Lower leg skin (tissue), 4 donors: Measurements from ENCODE around the gene PRR20D. TPM values are rescaled to one million over a fixed set of nuclear protein-coding genes. Genes with fewer than 3 reads are reported as not detected.
"Not testable (repeated sequence)": the region's sequence is repeated elsewhere in the genome, so short reads cannot be mapped to it uniquely, and the experiment has no call there.

Experiments used
- DNase-seq, 2 donors: peaks; one replicate each; pipeline ENCODE4 v3.0.0-alpha.2; 2019; ENCODE audit warnings: low spot score in 2 of 2
- H3K4me3 ChIP-seq: fragments of 200-600 bp; sonication (generic); 2 replicates; pipeline ENCODE4 v1.5.1; 2017; ENCODE audit warnings: mild to moderate bottlenecking, low read depth; ENCODE audit not compliant: poor library complexity, severe bottlenecking
- POLR2A ChIP-seq, 2 donors: fragments of 450-650 bp; IDR thresholded peaks; one replicate each; pipeline ENCODE4 v1.6.1; 2016 to 2017; ENCODE audit warnings: antibody characterized with exemption in 2 of 2, mild to moderate bottlenecking in 1 of 2, moderate library complexity in 1 of 2
- WGBS, 2 donors: methylation state at CpG; one replicate each; pipeline ENCODE4 v1.1.5; 2018; 5-methylcytosine and 5-hydroxymethylcytosine counted together
- intact Hi-C: fragments of 100-400 bp; cut with DNase I; formaldehyde crosslinking; loops from one replicate; pipeline ENCODE4 v1.15.0; 2023; ENCODE audit warnings: low total_unique reads
- total RNA-seq, 4 donors: library from RNA; depleted of rRNA; stranded (reverse); fragments of >200 nt; gene quantifications; one replicate each; pipeline ENCODE4 v1.1.0, GENCODE V29; 2016
- TF ChIP-seq, protein P1 (sequence below), 3 donors: fragments of 450-650 bp; IDR thresholded peaks; one replicate each; pipeline ENCODE4 v1.5.1; 2016; ENCODE audit warnings: antibody characterized with exemption in 3 of 3, mild to moderate bottlenecking in 3 of 3, moderate library complexity in 2 of 3

The PRR20D gene
- total RNA-seq, 4 donors from 2014 or later, result not detected

DNA sequence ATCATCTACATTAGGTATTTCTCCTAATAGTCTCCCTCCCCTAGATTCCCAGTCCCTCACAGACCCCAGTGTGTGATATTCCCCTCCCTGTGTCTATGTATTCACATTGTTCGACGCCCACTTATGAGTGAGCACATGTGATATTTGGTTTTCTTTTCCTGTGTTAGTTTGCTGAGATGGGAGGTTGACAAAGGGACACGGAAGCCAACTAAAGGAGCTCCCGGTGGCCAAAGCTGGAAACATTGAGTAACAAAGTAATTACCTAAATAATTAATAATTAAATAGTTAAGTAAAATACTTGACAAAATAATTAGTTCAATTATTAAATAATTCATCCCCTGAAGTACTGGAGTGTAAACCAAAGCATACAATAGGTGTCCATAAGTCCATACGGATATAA is 21.4 kb upstream of the PRR20D start:
- no peak for TF ChIP-seq POLR2A (IDR thresholded peaks at IDR 0.05)
- TF ChIP-seq, protein P1, sequence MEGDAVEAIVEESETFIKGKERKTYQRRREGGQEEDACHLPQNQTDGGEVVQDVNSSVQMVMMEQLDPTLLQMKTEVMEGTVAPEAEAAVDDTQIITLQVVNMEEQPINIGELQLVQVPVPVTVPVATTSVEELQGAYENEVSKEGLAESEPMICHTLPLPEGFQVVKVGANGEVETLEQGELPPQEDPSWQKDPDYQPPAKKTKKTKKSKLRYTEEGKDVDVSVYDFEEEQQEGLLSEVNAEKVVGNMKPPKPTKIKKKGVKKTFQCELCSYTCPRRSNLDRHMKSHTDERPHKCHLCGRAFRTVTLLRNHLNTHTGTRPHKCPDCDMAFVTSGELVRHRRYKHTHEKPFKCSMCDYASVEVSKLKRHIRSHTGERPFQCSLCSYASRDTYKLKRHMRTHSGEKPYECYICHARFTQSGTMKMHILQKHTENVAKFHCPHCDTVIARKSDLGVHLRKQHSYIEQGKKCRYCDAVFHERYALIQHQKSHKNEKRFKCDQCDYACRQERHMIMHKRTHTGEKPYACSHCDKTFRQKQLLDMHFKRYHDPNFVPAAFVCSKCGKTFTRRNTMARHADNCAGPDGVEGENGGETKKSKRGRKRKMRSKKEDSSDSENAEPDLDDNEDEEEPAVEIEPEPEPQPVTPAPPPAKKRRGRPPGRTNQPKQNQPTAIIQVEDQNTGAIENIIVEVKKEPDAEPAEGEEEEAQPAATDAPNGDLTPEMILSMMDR (IDR thresholded peaks at IDR 0.05), result no peak
- 90 to 95% methylated on average over 5 of the region's 5 CpGs for WGBS, 2 donors
- intact Hi-C loops, result no loop called here
- peak in 1 of 2 donors; percentile 58 for DNase-seq
- no peak overlapping the region for H3K4me3 ChIP-seq

DNA sequence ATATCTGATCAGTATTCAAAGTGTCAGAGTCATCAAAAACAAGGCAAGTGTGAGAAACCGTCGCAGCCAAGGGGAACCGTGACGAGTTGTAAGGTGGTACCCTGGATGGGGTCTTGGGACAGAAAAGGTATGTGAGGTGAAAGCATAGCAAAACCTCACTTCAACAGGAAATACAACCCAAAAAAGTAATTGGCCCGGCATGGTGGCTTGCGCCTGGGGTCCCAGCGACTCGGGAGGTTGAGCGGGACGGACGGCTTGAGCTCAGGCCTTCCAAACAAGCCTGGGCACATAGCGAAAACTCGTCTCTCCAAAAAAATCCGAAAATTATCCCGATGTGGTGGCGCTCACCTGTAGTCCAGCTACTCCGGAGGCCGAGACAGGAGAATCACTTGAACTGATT is 20.7 kb upstream of the PRR20D start:
- DNase-seq, intact Hi-C loops, H3K4me3 ChIP-seq: not testable (repeated sequence)
- 93 to 95% methylated on average over 4 to 11 of the region's 18 CpGs for WGBS, 2 donors

- 92% methylated on average over 12 to 14 of the region's 34 CpGs for WGBS, 2 donors
- H3K4me3 ChIP-seq, intact Hi-C loops, DNase-seq: not testable (repeated sequence)
Observed at GRCh38 chr13:57140235-57140968, 20.0 kb upstream of the PRR20D start, which contains the start of gene PRR20A. Gene PRR20A (plus strand): TSS chr13:57140918. CDS start chr13:57141305, 387 bp downstream.

- DNase-seq, H3K4me3 ChIP-seq, intact Hi-C loops: not testable (repeated sequence)
- no CpG with 5 or more reads among the region's 22 CpGs for WGBS, 2 donors
Observed at GRCh38 chr13:57147188-57147587, 13.2 kb upstream of the PRR20D start, which contains the start of gene PRR20B. Gene PRR20B (plus strand): TSS chr13:57147488. CDS start chr13:57147875, 387 bp downstream.

- intact Hi-C loops, DNase-seq, H3K4me3 ChIP-seq: not testable (repeated sequence)
- 94 to 96% methylated on average over 9 of the region's 14 CpGs for WGBS, 2 donors
Observed at GRCh38 chr13:57148106-57148505, 12.3 kb upstream of the PRR20D start.

- DNase-seq, intact Hi-C loops, H3K4me3 ChIP-seq: not testable (repeated sequence)
- no CpG with 5 or more reads among the region's 22 CpGs for WGBS, 2 donors
Observed at GRCh38 chr13:57153761-57154160, 6.7 kb upstream of the PRR20D start, which contains the start of gene PRR20C. Gene PRR20C (plus strand): TSS chr13:57154061. CDS start chr13:57154448, 387 bp downstream.

- intact Hi-C loops, H3K4me3 ChIP-seq, DNase-seq: not testable (repeated sequence)
- no CpG with 5 or more reads among the region's 22 CpGs for WGBS, 2 donors
Observed at GRCh38 chr13:57166897-57167296, 6.5 kb downstream of the PRR20D start, which contains the start of gene PRR20E. Gene PRR20E (plus strand): TSS chr13:57167197. CDS start chr13:57167584, 387 bp downstream.

DNA sequence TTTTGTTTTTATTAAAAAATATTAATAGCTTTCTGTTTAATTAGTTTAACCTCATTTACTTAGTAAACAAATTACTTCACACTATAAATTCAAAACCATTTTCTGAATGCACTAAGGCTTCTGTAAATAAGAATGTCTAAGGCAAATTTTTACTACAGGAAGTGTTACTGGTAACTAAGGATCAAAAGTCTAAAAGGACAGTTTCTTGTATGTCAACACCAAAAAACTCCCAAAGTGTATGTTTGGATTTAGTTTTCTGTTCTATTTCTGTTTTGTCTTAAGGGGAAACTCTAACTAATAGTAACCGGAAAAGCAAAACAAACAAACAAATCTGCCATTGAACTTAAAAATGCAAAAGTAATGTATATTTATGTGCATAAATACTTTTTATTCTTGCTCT is 31.2 kb downstream of the PRR20D start:
- TF ChIP-seq, protein P1 (IDR thresholded peaks at IDR 0.05), result no peak
- no peak for TF ChIP-seq POLR2A (IDR thresholded peaks at IDR 0.05)
- no peak for DNase-seq
- WGBS, 2 donors, result 72 to 80% methylated on average over 1 of the region's 1 CpG
- no peak overlapping the region for H3K4me3 ChIP-seq
- intact Hi-C loops, result no loop called here

DNA sequence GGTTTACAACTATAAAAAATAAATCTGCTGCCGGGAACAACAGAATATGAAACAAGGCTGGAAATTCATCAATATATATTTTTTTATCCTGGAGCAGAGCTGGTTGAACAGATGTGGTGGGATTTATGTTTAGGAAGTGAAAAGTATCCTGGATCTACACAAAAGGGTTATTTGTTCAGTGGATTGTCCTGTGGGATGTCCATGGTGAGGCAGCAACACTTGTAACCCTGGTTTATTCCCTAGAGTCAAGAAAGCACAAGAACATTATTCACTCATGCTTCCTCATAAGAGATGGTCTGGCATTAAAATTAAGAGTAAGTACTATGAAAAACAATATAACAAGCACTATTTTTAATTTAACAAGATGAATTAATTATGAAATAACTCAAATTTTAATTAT is 52.6 kb downstream of the PRR20D start:
- DNase-seq, result no peak
- no peak for TF ChIP-seq POLR2A (IDR thresholded peaks at IDR 0.05)
- TF ChIP-seq, protein P1 (IDR thresholded peaks at IDR 0.05), result no peak
- H3K4me3 ChIP-seq, result no peak overlapping the region
- intact Hi-C loops, result no loop called here
- 81 to 82% methylated on average over 1 of the region's 1 CpG for WGBS, 2 donors
